ENCODE data around the gene SERAC1.

The SERAC1 gene

DNA sequence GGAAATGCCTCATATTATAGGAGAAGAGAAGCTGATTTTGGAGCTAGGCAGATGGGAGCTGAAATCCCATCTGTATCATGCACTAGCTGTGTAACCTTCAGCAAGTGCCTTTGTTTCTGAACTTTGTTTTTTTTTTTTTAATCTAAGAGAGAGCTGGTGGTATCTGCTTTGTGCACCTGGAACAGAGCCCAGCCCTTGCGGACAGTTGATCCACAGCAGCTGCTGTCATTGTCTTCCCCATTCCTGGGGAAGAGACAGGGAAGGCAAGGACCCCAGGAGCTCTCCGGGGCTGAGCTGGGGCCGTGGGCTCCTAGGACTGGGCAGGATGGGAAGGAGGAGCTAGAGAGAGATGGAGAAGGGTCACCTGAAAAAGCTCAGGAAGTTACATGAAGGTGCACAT lies 94.3 kb downstream of the SERAC1 start:
- DNase-seq = no peak

DNA sequence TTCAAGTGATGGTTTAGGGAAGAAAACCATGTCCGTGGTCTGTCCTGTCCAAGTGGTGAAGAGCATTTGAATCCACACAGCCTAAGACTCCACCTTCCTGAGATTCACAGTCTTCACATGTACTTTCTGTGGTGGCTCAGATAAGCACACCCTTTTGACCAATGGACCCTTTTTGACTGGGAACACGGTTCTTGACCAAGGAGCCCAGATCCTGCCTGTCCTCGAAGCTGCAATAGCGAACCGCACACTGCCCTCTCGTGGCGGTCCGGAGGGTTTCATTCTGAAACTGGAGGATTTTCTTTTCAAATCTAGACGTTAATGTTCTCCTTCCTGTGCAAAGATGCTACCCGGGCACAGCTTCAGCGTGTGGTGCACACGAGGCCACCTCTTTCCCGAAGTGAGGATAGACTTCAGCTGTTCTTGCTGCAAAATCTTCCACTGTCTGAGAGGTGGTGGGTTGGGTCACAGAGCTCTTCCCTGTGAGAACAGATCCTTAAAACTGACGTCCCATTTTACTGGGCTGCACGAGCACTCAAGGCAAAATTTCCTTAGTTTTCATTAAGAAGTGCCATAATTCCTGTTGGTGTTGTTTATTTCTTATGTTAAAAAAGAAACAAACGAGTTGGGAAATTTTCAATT lies 95.9 kb downstream of the SERAC1 start:
- DNase-seq = peak; percentile 70

DNA sequence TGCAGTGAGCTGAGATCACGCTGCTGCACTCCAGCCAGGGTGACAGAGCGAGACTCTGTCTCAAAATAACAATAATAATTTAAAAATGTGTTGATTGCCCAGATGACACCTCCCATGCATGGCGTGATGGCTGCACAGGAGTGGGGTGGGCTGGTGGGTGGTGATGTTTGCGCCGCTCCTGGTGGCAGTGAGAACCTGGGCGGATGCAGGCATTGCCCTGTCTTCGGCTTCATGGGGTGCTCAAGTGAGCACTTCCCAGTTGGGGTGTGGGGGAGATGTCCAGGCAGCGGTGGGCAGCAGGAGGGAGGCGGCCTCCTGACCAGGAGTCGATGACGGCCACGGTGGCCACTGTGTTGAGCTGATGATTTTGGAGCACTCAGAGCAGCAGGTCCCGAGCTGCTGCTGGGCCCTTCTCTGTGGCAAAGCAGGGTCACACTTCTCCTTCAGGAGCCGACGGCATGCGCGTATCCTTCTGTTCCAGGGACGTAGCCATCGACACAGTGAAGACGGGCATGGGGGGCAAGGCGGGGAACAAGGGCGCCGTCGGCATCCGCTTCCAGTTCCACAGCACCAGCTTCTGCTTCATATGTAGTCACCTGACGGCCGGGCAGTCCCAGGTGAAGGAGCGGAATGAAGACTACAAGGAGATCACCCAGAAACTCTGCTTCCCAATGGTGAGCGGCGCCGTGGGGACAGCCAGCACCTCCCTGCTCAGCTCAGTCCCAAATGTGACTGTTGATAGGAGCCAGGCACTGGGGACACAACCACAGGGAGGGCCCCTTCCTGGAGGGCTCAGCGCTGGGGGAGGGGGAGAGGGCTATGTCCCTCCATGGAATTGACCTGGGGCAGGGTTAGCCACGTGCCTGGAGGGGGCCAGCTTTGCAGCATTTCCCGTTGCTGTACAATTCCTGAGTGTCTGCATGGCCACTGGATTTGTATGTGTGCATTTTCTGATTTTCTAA lies 96.7 kb downstream of the SERAC1 start:
- no peak for DNase-seq

DNA sequence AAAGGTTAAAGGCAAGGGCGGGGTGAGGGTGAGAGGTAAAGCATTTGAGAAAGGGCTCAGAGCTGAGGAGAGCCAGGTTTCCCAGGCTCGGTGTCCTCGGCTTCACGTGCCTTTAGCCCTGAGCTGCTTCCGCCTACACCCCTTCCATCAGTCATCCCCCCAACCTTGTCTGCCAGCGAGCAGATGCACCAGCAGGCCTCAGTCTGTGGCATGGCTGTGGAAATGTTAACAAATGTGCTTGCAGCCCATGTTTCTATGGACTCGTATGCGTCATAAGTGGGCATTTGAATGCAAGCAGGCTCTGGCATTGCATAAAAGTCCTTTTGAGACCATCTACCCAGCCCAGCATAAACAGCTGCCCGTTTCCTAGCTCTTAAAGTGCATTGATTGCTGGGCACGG lies 97.5 kb downstream of the SERAC1 start:
- DNase-seq = no peak

DNA sequence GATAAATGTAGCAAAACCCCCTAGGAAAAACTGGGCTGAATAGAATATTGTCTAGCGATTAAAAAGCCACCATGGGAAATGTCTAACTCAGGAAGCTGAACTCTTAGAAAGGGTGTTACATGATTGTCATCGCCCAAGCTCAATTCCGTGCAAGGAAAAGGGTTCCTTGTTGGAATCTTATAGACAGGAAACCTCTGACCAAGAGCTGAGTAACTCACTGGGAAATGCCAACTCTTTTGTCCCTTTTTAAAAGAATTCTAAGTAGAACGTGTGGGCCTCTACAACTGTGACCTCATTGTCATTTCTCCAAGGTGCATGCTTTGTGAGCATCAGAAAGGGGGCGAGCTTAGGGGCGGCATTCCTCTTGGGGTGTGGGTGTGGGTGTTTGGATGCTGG lies 98.3 kb downstream of the SERAC1 start:
- no peak for DNase-seq

DNA sequence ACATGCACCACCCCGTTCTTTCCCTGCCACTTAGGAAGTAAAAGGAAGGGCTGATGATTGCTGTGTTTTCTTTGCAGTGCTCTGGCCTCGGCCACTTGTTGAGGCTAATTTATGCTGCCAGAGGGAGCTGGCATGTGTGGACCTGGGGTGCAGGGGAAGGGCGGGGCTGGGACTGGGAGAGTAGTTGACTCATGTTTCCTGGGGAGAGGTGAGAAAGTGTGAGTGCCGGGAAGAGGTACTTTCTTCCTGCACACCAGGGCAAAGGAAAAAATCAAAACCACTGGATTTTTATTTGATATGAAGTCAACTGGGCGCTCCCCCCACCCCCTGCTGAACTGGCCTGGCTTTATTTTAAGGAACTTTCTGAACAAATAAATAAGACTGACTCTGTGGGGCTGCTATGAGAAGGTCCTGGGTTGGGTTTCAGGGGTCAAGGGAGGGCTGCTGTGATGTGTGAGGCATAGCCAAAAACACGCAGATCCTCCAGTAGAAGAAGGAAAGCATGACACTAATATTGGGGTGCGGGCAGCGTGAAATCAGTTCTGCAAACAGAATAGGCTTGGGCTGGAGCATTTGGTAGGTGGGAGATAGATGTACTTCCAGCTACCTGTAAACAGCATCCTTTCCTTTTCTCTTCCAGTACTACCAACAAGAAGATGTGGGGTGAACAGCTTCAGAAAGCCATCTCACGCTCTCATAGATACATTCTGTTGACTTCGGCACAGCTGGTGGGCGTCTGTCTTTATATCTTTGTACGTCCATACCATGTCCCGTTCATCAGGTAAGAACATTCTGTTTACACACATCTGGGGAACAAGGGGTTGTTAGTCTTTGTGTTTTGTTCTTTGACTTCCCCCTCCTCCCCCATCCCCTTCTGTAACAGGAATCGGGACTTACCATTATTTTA lies 98.9 kb downstream of the SERAC1 start:
- DNase-seq = peak; percentile 67

DNA sequence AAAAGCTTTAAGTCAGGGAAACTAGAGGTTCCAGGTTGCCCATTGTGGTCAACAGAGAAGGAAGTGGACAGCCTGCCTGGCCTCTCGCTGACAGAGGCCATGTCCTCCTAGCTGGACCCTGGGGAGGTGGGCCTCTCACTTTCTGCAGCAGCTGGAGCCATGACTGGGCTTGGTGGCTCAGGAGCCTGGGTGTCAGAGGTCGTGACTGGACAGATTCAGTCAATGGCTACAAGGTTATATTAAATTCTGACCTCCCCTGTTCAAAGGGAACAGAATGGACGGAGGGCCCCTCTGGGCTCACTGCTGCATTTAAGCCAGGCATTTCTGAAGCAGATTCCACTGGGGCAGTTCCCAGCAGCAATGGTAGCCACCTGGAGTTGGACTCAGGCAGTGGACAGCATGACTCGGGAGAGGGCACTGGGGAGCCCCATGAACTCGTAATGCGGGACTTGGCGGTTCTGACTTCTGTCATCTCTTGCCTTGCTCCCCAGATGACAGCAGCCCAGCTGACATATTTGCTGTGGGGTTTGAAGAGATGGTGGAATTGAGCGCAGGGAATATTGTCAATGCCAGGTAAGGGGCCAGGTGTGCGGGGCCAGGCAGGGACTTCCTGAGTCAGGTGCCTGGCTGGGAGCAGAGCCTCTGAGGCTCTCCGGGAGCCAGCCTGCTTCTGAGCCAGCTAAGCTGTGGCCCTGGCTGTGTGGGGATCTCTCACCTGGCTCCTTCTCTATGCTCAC lies 99.7 kb downstream of the SERAC1 start:
- peak; percentile 67 for DNase-seq

DNA sequence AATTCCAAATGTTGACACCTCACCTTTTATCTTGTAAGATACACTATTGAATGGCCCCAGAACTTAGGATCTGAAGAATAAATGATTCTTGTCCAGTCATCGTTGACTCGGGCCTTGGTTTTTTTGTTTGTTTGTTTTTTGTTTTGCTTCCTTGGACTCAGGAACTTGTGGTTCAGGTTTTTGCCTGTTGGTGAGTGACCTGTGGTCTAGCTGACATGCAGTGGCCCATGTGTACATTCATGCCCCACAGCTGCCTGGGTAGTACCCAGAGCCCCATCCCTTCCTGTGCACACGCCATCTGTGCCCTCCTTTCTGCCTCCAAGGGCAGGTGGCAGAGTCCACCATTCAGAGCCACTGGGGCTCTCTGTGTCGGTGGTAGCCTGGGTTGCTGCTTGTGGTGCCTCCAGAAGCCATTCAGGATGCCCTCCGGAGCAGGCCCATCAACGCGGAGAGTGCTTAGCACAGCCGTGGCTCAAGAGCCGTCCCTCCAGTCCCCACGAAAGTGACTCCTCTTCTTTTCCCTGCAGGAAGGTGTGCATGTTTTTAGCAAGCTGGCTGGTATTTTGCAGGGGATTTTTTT lies 100.5 kb downstream of the SERAC1 start:
- DNase-seq = peak; percentile 54

DNA sequence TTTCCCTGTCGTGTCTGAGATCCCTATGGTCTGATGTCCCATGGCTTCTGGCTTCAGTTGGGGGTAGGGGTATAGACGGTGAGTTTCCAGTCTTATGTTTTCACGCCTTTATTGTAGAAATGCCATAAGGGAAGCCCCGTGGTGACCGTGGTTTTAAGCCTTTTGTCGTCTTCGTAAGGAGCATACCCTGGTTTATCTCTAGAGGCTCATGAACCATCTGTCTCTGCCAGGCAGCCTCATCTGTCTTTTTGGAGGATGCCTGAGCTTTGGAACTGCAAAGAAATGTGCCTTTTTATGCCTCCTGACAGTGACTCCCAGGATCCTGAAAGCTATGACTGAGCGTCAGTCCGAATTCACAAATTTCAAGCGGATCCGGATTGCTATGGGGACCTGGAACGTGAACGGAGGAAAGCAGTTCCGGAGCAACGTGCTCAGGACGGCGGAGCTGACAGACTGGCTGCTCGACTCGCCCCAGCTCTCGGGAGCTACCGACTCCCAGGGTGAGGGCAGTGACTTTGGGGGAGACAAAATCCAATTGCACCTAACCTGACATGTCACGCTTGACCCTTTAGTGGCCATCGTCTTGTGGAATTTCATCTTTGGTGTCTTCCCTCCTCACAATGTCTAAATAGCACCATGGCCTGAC lies 101.8 kb downstream of the SERAC1 start:
- DNase-seq = no peak

DNA sequence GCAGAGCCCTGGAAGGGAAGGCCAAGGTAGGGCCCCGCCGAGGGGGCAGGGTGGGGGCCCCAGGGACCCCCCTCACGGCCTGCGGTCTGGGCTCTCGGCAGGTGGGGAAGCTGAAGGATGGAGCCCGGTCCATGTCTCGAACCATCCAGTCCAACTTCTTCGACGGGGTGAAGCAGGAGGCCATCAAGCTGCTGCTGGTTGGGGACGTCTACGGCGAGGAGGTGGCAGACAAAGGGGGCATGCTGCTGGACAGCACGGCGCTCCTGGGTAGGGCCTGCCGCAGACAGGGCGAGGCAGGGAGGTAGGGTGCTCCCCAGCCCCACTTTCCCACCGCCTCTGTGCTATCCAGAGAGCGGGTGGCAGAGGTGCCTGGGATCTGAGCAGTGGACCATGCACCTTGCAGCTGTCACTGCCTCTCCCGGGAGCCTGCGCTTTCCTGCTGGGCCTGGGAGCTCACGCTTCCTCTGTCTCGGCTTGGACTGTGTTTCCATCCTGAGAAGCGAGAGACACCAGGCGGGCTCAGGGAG lies 103.3 kb downstream of the SERAC1 start:
- DNase-seq = no peak

DNA sequence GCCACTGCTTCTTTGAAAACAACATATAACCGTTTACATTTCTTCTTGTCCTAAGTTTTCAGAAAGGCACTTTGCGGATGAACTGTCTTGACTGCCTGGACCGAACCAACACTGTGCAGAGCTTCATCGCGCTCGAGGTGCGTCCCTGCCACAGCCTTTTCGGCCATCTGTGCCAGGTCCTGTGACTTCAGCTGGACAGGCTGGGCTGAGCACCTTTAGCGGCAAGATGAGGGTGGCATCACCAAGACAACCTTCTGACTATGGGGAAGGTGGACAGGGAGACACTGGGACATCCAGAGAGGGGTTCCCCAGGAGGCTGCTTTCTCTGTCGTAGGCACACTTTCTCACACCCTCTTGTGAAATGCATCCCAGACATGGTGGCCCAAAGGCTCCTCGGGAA lies 104.3 kb downstream of the SERAC1 start:
- DNase-seq = no peak

DNA sequence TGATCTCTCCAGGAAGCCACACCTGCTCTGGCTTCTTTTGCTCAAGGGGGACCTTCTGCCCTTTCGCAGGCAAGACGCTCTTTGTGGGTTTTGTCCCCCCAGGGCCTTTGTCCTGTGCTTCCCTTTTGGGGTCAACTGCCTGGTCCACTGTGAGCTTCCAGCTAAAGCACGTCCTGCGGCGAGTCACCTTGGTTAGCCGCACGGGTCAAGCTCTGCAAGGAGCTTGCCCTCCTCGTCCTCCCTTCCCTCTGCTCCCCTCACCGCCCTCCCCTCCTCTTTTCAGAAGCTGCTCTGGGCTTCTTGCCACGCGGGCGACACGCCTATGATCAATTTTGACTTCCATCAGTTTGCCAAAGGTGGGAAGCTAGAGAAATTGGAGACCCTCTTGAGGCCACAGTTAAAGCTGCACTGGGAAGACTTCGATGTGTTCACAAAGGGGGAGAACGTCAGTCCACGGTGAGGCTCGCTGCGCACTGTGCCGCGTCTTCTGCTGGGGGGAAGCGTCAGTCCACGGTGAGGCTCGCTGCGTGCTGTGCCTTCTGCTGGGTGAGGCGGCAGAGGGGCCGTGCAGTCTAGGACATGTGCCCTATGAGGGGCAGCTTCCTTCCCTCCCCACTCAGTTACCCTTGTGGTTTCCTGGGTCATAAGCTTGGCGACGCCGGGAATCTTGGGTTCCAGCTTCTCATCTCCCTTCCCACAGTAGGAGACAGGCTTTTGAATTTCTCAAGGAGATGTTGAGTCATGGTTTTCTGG lies 106.2 kb downstream of the SERAC1 start:
- DNase-seq = no peak

DNA sequence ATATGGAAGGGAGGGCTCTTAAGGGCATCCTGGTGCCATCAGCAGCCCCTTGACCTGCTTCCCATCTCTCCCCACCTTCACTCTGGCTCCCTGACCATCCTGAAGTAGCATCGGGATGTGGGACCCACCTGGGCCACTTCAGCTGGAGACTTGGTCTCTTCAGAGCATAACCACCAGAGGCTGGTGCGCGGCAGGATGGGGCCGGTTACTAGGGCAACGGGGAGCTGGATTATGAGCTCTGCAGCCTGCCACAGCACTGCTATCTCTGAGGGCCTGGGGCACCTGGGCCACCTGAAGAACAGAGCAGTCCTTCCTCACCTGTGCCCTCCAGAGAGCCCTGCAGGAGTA lies 106.7 kb downstream of the SERAC1 start:
- DNase-seq = peak; percentile 7

DNA sequence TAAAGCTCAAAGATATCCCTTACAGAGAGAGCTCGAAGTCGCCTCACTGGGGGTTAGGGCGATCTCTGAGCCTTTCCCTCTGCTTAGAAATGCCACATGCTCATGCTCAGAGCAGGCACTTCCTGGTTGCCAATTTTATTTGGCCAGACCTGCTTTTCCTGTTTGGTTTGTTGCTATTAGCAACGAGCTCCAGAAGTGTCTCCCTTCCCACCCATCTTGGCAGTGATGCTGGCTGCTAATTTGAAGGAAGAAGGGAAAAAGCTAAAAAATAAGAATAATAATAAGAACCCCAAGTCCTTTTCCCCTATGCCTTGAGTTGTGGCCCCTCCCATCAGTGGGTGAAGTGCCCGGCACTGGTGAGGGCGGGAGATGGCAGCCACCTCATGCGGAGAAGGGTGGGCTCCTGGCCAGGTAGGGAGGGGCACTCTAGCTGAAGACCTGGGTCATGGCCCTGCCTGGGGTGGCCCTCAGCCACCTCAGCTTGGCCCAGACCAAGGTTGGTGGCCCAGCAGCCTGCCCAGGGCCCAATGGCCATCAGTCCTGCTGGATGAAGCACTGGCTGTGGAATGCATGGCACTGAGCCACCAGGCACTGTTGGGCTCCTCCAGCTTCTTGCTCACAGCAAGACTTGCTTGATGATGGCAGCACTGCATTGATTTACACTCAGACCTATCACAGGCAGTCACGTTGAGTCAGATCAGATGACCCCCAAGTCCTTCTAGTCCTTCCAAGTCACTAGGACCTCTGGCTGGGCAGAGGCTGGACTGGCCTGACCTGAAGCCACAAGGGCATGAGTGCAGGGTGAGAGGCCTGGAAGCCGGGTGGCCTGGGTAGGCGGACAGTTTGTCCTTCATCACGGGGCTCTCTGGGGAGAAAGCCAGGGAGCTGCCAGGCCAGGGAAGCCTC lies 107.4 kb downstream of the SERAC1 start:
- DNase-seq = peak; percentile 89

Data from DMS53 (cell line).